ENCODE results near the gene SLAMF1. TPM values are rescaled to one million over a fixed set of nuclear protein-coding genes. Genes with fewer than 3 reads are reported as not detected.

Gene SLAMF1
- total RNA-seq, 1 experiment from 2014 or later = not detected

- no peaks in the 10 kb centered on the region for H3K36me3 ChIP-seq (replicated peaks; ENCODE audit: control insufficient read depth, insufficient read depth, low read length)
- DNase-seq = peak; percentile 56
- H3K27me3 ChIP-seq (ENCODE audit: control insufficient read depth, insufficient read depth, low read length) = no peaks in the 10 kb centered on the region
- H3K4me3 ChIP-seq (ENCODE audit: insufficient read depth, low read depth, low read length) = no peak overlapping the region
Measured at GRCh38 chr1:160671603-160672517, 25.0 kb upstream of the SLAMF1 start.

- no peaks in the 10 kb centered on the region for H3K36me3 ChIP-seq (replicated peaks; ENCODE audit: control insufficient read depth, insufficient read depth, low read length)
- no peaks in the 10 kb centered on the region for H3K27me3 ChIP-seq (ENCODE audit: control insufficient read depth, insufficient read depth, low read length)
- H3K4me3 ChIP-seq (ENCODE audit: insufficient read depth, low read depth, low read length) = no peak overlapping the region
- DNase-seq = no peak
Measured at GRCh38 chr1:160670701-160671100, 23.9 kb upstream of the SLAMF1 start.

- H3K27me3 ChIP-seq (ENCODE audit: control insufficient read depth, insufficient read depth, low read length) = no peaks in the 10 kb centered on the region
Measured at GRCh38 chr1:160669802-160670201, 23.0 kb upstream of the SLAMF1 start.

GRCh38 chr1:160669276-160669675 is 22.4 kb upstream of the SLAMF1 start:
- Histone ChIP-seq H3K27me3 (ENCODE audit: control insufficient read depth, insufficient read depth, low read length) (no peaks in the 10 kb centered on the region), H3K4me3 (ENCODE audit: insufficient read depth, low read depth, low read length) (no peak overlapping the region), H3K36me3 (replicated peaks; ENCODE audit: control insufficient read depth, insufficient read depth, low read length) (no peaks in the 10 kb centered on the region)
- DNase-seq = no peak

More at GRCh38 chr1:160669802-160670201, 23.0 kb upstream of the SLAMF1 start:
- no peak overlapping the region for H3K4me3 ChIP-seq (ENCODE audit: insufficient read depth, low read depth, low read length)
- no peaks in the 10 kb centered on the region for H3K36me3 ChIP-seq (replicated peaks; ENCODE audit: control insufficient read depth, insufficient read depth, low read length)
- no peak for DNase-seq

- H3K27me3 ChIP-seq (ENCODE audit: control insufficient read depth, insufficient read depth, low read length) = no peaks in the 10 kb centered on the region
- no peak for DNase-seq
- H3K4me3 ChIP-seq (ENCODE audit: insufficient read depth, low read depth, low read length) = no peak overlapping the region
- H3K36me3 ChIP-seq (replicated peaks; ENCODE audit: control insufficient read depth, insufficient read depth, low read length) = no peaks in the 10 kb centered on the region
Measured at GRCh38 chr1:160667896-160668295, 21.1 kb upstream of the SLAMF1 start.

GRCh38 chr1:160666079-160666442 is 19.2 kb upstream of the SLAMF1 start:
- Histone ChIP-seq H3K36me3 (replicated peaks; ENCODE audit: control insufficient read depth, insufficient read depth, low read length) (no peaks in the 10 kb centered on the region), H3K4me3 (ENCODE audit: insufficient read depth, low read depth, low read length) (no peak overlapping the region), H3K27me3 (ENCODE audit: control insufficient read depth, insufficient read depth, low read length) (no peaks in the 10 kb centered on the region)
- DNase-seq = no peak

GRCh38 chr1:160665330-160666078 is 18.7 kb upstream of the SLAMF1 start:
- Histone ChIP-seq H3K27me3 (ENCODE audit: control insufficient read depth, insufficient read depth, low read length) (no peaks in the 10 kb centered on the region), H3K36me3 (replicated peaks; ENCODE audit: control insufficient read depth, insufficient read depth, low read length) (no peaks in the 10 kb centered on the region), H3K4me3 (ENCODE audit: insufficient read depth, low read depth, low read length) (no peak overlapping the region)
- DNase-seq = no peak

- Histone ChIP-seq H3K4me3 (ENCODE audit: insufficient read depth, low read depth, low read length) (no peak overlapping the region), H3K27me3 (ENCODE audit: control insufficient read depth, insufficient read depth, low read length) (no peaks in the 10 kb centered on the region), H3K36me3 (replicated peaks; ENCODE audit: control insufficient read depth, insufficient read depth, low read length) (no peaks in the 10 kb centered on the region)
- DNase-seq = no peak
Measured at GRCh38 chr1:160664573-160665051, 17.8 kb upstream of the SLAMF1 start.

- Histone ChIP-seq H3K27me3 (ENCODE audit: control insufficient read depth, insufficient read depth, low read length) (no peaks in the 10 kb centered on the region), H3K4me3 (ENCODE audit: insufficient read depth, low read depth, low read length) (no peak overlapping the region), H3K36me3 (replicated peaks; ENCODE audit: control insufficient read depth, insufficient read depth, low read length) (no peaks in the 10 kb centered on the region)
- DNase-seq = no peak
Measured at GRCh38 chr1:160662910-160663309, 16.1 kb upstream of the SLAMF1 start.

GRCh38 chr1:160659566-160659965 is 12.7 kb upstream of the SLAMF1 start:
- Histone ChIP-seq H3K27me3 (ENCODE audit: control insufficient read depth, insufficient read depth, low read length) (no peaks in the 10 kb centered on the region), H3K4me3 (ENCODE audit: insufficient read depth, low read depth, low read length) (no peak overlapping the region), H3K36me3 (replicated peaks; ENCODE audit: control insufficient read depth, insufficient read depth, low read length) (no peaks in the 10 kb centered on the region)
- DNase-seq = no peak

- H3K36me3 ChIP-seq (replicated peaks; ENCODE audit: control insufficient read depth, insufficient read depth, low read length) = no peaks in the 10 kb centered on the region
- H3K4me3 ChIP-seq (ENCODE audit: insufficient read depth, low read depth, low read length) = no peak overlapping the region
- H3K27me3 ChIP-seq (ENCODE audit: control insufficient read depth, insufficient read depth, low read length) = no peaks in the 10 kb centered on the region
- DNase-seq = no peak
Measured at GRCh38 chr1:160658814-160659193, 12.0 kb upstream of the SLAMF1 start.

- Histone ChIP-seq H3K27me3 (ENCODE audit: control insufficient read depth, insufficient read depth, low read length) (no peaks in the 10 kb centered on the region), H3K4me3 (ENCODE audit: insufficient read depth, low read depth, low read length) (no peak overlapping the region), H3K36me3 (replicated peaks; ENCODE audit: control insufficient read depth, insufficient read depth, low read length) (no peaks in the 10 kb centered on the region)
- no peak for DNase-seq
Measured at GRCh38 chr1:160658162-160658813, 11.4 kb upstream of the SLAMF1 start.

- Histone ChIP-seq H3K27me3 (ENCODE audit: control insufficient read depth, insufficient read depth, low read length) (no peaks in the 10 kb centered on the region), H3K4me3 (ENCODE audit: insufficient read depth, low read depth, low read length) (no peak overlapping the region), H3K36me3 (replicated peaks; ENCODE audit: control insufficient read depth, insufficient read depth, low read length) (no peaks in the 10 kb centered on the region)
- no peak for DNase-seq
Measured at GRCh38 chr1:160657250-160657781, 10.5 kb upstream of the SLAMF1 start.

GRCh38 chr1:160656737-160657136 is 9.9 kb upstream of the SLAMF1 start:
- Histone ChIP-seq H3K36me3 (replicated peaks; ENCODE audit: control insufficient read depth, insufficient read depth, low read length) (no peaks in the 10 kb centered on the region), H3K27me3 (ENCODE audit: control insufficient read depth, insufficient read depth, low read length) (no peaks in the 10 kb centered on the region), H3K4me3 (ENCODE audit: insufficient read depth, low read depth, low read length) (no peak overlapping the region)
- no peak for DNase-seq
